ENCODE measurements around the gene CACNA1F. TPM values are rescaled to one million over a fixed set of nuclear protein-coding genes. Genes with fewer than 3 reads are reported as not detected.

Gene CACNA1F
- total and polyA plus RNA-seq, 9 of the 15 experiments (the other 6 are each of a cell fraction or from before 2014, with no cell fraction given), result under 0.01 to 0.41 (median 0.03) TPM; not detected in 3

DNA sequence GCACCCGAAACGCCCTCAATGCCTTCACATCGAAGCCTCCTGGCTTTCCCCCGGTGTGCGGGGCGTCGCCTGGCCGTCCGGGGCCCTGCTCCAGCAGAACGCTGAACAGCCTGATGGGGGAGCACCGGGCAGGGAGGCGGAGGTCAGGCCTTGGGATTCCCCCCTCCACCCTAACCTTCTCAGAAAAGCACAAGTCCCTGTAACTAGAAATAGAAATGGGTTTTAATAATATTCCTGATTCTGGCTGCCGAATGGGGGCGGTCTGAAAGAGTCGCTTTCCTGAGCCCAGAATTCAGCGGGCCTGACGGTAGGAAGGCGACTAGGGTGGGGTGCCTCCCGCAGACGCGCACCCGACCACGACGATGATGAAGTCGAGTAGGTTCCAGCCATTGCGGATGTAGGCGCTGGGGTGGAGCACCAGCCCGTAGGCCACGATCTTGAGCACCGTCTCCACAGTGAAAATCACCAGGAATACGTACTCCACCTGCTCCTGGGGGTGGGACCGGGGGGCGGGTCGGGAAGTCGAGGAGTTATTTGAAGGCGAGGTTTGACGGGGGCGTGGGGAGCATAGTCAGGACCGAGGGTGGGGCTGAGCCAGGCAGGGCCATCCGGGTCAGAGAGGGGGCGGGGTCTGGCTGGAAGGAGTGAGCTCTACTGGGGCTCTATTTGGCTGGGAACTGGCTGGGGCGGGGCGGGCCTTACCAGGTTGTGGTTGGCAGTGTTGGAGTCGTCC lies 2.5 kb downstream of the CACNA1F start (continued):
- TF ChIP-seq CREB1 (IDR thresholded peaks at IDR 0.05), result no peak
- TF ChIP-seq CREB1 (CRISPR knock-in tag; IDR thresholded peaks at IDR 0.05), result peak; percentile 24; the same call in 1 of the 2 replicates
- peak; percentile 35; the same call in 1 of the 2 replicates for TF ChIP-seq RB1 (IDR thresholded peaks at IDR 0.05; ENCODE audit: low read depth)
- 0 out of 2 replicates have a peak, but pooled peaks have one; percentile 6 for TF ChIP-seq ARID1B (IDR thresholded peaks at IDR 0.05)
- TF ChIP-seq, protein P1, sequence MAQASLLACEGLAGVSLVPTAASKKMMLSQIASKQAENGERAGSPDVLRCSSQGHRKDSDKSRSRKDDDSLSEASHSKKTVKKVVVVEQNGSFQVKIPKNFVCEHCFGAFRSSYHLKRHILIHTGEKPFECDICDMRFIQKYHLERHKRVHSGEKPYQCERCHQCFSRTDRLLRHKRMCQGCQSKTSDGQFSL (CRISPR knock-in tag; IDR thresholded peaks at IDR 0.05), result peak; percentile 76
- TF ChIP-seq, protein P1 (tag; IDR thresholded peaks at IDR 0.05), result no peak
- no peak for TF ChIP-seq PHB (CRISPR knock-in tag; IDR thresholded peaks at IDR 0.05)
- no peak for TF ChIP-seq ATF1 (CRISPR knock-in tag; IDR thresholded peaks at IDR 0.05)
- peak; percentile 44; the same call in 1 of the 2 replicates for TF ChIP-seq ATF1 (tag; IDR thresholded peaks at IDR 0.05)
- TF ChIP-seq, protein P2, sequence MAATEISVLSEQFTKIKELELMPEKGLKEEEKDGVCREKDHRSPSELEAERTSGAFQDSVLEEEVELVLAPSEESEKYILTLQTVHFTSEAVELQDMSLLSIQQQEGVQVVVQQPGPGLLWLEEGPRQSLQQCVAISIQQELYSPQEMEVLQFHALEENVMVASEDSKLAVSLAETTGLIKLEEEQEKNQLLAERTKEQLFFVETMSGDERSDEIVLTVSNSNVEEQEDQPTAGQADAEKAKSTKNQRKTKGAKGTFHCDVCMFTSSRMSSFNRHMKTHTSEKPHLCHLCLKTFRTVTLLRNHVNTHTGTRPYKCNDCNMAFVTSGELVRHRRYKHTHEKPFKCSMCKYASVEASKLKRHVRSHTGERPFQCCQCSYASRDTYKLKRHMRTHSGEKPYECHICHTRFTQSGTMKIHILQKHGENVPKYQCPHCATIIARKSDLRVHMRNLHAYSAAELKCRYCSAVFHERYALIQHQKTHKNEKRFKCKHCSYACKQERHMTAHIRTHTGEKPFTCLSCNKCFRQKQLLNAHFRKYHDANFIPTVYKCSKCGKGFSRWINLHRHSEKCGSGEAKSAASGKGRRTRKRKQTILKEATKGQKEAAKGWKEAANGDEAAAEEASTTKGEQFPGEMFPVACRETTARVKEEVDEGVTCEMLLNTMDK (IDR thresholded peaks at IDR 0.05; ENCODE audit: borderline replicate concordance, insufficient read depth, low read depth, low read length, poor library complexity, severe bottlenecking), result peak; percentile 41
- TF ChIP-seq GTF2E2 (tag; IDR thresholded peaks at IDR 0.05), result no peak
- TF ChIP-seq, protein P3, sequence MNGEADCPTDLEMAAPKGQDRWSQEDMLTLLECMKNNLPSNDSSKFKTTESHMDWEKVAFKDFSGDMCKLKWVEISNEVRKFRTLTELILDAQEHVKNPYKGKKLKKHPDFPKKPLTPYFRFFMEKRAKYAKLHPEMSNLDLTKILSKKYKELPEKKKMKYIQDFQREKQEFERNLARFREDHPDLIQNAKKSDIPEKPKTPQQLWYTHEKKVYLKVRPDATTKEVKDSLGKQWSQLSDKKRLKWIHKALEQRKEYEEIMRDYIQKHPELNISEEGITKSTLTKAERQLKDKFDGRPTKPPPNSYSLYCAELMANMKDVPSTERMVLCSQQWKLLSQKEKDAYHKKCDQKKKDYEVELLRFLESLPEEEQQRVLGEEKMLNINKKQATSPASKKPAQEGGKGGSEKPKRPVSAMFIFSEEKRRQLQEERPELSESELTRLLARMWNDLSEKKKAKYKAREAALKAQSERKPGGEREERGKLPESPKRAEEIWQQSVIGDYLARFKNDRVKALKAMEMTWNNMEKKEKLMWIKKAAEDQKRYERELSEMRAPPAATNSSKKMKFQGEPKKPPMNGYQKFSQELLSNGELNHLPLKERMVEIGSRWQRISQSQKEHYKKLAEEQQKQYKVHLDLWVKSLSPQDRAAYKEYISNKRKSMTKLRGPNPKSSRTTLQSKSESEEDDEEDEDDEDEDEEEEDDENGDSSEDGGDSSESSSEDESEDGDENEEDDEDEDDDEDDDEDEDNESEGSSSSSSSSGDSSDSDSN (IDR thresholded peaks at IDR 0.05; ENCODE audit: borderline replicate concordance in 1 of 2, low read depth in 2 of 2, low read length in 2 of 2), result peak in 1 of 2 experiments; percentile 46; a peak in 1 of 4 replicates
- peak; percentile 60; the same call in 1 of the 2 replicates for TF ChIP-seq SP1 (CRISPR knock-in tag; IDR thresholded peaks at IDR 0.05)
